ENCODE results near the gene NATD1. TPM values are rescaled to one million over a fixed set of nuclear protein-coding genes. Genes with fewer than 3 reads are reported as not detected.

The NATD1 gene
- total and polyA plus RNA-seq, 2 of the 8 experiments (the other 6 are each of a cell fraction or from before 2014, with no cell fraction given), result 5.4 to 8.4 TPM

DNA sequence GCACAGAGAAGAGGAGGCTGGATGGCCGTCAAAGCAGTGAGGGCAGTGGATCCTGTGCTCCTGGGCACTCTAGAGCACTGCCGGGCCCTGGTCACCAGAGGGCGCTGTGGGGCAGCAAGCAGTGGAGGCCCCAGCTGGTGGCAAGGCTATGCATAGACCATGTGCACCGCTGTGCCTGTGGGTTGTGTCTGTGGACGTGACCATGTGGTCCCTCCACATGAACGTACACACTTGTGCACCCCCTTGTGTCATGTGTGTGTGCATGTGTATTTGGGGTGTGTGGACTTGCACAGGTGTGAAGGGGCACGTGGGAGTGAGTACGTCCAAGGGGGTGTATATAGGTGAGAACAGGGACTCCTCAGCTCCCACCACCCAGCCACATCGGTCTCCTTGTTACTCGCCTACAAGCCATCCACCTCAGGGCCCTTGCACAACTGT lies 26.9 kb upstream of the NATD1 start (continued):
- TF ChIP-seq JUN (IDR thresholded peaks at IDR 0.05; ENCODE audit: low read depth, low read length), result no peak
- peak; percentile 31; the same call in 1 of the 2 replicates for TF ChIP-seq BACH1 (IDR thresholded peaks at IDR 0.05; ENCODE audit: low read length)
- TF ChIP-seq EGR1 (IDR thresholded peaks at IDR 0.05; ENCODE audit: borderline replicate concordance, low read depth, low read length), result peak; percentile 4; the same call in 1 of the 2 replicates
- no peak for TF ChIP-seq EZH2 (IDR thresholded peaks at IDR 0.05; ENCODE audit: low read depth, low read length, severe bottlenecking)
- no peak for TF ChIP-seq SIX5 (IDR thresholded peaks at IDR 0.05; ENCODE audit: low read depth, low read length)
- TF ChIP-seq CBX8 (IDR thresholded peaks at IDR 0.05; ENCODE audit: borderline replicate concordance, low read depth, low read length), result no peak
- no peak for TF ChIP-seq SP2 (IDR thresholded peaks at IDR 0.05; ENCODE audit: low read length)
- TF ChIP-seq SRF (IDR thresholded peaks at IDR 0.05; ENCODE audit: low read depth, low read length), result no peak
- TF ChIP-seq POLR2A (IDR thresholded peaks at IDR 0.05; ENCODE audit: control extremely low read depth in 1 of 2, low read depth in 2 of 2, low read length in 2 of 2), result no peak
- no peak for TF ChIP-seq CEBPB (IDR thresholded peaks at IDR 0.05; ENCODE audit: low read depth, low read length)
- TF ChIP-seq POLR2AphosphoS5 (IDR thresholded peaks at IDR 0.05; ENCODE audit: low read depth, low read length), result no peak
- 0 out of 2 replicates have a peak, but pooled peaks have one; percentile 51 for TF ChIP-seq TCF12 (IDR thresholded peaks at IDR 0.05; ENCODE audit: low read depth, low read length)
- TF ChIP-seq FOSL1 (IDR thresholded peaks at IDR 0.05; ENCODE audit: insufficient read depth, low read depth, low read length), result no peak
- TF ChIP-seq, protein P1, sequence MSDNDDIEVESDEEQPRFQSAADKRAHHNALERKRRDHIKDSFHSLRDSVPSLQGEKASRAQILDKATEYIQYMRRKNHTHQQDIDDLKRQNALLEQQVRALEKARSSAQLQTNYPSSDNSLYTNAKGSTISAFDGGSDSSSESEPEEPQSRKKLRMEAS (IDR thresholded peaks at IDR 0.05), result peak; percentile 85
- TF ChIP-seq RAD21 (IDR thresholded peaks at IDR 0.05 in 1 of 2, conservative IDR thresholded peaks at IDR 0.05 in 1 of 2; ENCODE audit: low read depth in 2 of 2, low read length in 2 of 2), result peak; percentile 91 to 93
